Brain microvascular endothelial cell (primary cell): Measurements from ENCODE around the gene EPN3.

ENCODE experiments used
- DNase-seq: peaks from one replicate; pipeline ENCODE4 v3.0.0-alpha.2; 2020
- H3K27ac ChIP-seq: fragments of 250-450 bp; sonication (Bioruptor Pico); 2 replicates; pipeline ENCODE4 v1.5.1; 2020; ENCODE audit warnings: mild to moderate bottlenecking, moderate library complexity
- H3K27me3 ChIP-seq: fragments of 250-450 bp; sonication (Bioruptor Pico); replicated peaks from 2 replicates; pipeline ENCODE4 v1.5.1; 2020; ENCODE audit warnings: mild to moderate bottlenecking
- H3K36me3 ChIP-seq: fragments of 250-450 bp; sonication (Bioruptor Pico); replicated peaks from 2 replicates; pipeline ENCODE4 v1.5.1; 2020; ENCODE audit warnings: mild to moderate bottlenecking
- H3K4me3 ChIP-seq: 2 replicates; pipeline ENCODE4 v1.5.1; 2011; ENCODE audit warnings: low read depth, mild to moderate bottlenecking, control low read depth, low read length, moderate library complexity
- in situ Hi-C: cut with HindIII; loops from 2 replicates; pipeline ENCODE4 v1.10.0; 2017; ENCODE audit warnings: low sequenced_read_pairs, low pct_ligation_motif_present
- TF ChIP-seq, protein P1 (sequence below): IDR thresholded peaks from 2 replicates; pipeline ENCODE4 v1.5.1; 2011; ENCODE audit warnings: low read depth, mild to moderate bottlenecking, moderate library complexity, low read length, control low read depth, inconsistent platforms; ENCODE audit errors: missing control alignments

The EPN3 gene

DNA sequence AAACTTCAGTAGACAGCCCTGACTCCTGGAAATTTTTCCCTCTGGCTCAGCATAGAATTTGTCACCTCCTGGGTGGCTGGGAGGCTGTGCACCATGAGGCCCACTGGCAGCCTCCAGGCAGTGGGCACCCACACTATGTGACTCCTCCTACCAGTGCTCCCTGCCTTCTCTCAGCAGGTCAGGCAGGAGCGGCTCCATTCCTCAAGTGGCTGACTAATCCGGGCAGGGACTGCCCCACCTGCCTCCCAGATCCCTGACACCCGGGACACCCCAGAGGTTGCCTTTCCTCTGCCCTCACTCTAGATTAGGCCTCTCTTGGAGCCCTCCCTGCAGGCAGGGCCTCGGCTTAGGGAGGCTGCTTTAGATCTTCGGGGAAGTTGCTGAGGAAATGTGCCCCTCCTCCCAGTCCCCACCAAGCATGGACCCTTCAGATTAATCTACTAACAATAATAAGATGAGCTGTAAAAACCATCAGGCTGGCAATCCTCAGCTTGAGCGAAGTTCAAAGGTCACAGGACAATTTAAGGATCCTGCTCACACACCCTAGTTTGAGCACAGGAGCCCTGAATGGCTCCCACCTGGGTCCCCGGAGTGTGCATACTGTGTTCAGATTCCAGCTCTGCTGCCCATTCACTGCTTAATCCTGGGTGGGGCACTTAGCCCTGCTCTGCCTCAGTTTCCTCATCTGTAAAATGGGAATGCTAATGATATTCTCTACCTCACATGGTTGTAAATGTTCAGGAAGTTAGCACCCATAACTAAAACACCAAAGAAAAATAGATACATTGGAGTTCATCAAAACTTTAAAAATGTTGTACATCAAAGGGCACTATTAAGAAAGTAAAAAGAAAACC, 34.3 kb upstream of the EPN3 start:
- Histone ChIP-seq H3K4me3 (no peak overlapping the region), H3K36me3 (no peaks in the 10 kb centered on the region), H3K27ac (no peak overlapping the region), H3K27me3 (no peaks in the 10 kb centered on the region)
- TF ChIP-seq, protein P1, sequence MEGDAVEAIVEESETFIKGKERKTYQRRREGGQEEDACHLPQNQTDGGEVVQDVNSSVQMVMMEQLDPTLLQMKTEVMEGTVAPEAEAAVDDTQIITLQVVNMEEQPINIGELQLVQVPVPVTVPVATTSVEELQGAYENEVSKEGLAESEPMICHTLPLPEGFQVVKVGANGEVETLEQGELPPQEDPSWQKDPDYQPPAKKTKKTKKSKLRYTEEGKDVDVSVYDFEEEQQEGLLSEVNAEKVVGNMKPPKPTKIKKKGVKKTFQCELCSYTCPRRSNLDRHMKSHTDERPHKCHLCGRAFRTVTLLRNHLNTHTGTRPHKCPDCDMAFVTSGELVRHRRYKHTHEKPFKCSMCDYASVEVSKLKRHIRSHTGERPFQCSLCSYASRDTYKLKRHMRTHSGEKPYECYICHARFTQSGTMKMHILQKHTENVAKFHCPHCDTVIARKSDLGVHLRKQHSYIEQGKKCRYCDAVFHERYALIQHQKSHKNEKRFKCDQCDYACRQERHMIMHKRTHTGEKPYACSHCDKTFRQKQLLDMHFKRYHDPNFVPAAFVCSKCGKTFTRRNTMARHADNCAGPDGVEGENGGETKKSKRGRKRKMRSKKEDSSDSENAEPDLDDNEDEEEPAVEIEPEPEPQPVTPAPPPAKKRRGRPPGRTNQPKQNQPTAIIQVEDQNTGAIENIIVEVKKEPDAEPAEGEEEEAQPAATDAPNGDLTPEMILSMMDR = no peak
- DNase-seq = no peak
- in situ Hi-C loops = no loop called here

DNA sequence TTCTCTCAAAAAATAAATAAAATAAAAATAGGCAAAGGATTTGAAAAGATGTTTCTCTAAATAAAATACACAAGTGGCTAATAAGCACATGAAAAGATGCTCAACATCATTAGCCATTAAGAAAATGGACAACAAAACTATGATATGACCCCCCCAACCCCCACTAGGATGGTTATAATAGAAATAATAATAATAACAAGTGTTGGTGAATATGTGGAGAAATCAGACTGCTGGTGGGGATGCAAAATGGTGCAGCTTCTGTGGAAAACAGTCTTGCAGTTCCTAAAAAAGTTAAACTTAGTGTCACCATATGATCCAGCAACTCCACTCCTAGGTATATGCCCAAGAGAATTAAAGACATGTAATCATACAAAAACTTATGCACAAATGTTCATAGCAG, 33.3 kb upstream of the EPN3 start:
- DNase-seq = no peak
- H3K27me3 ChIP-seq = no peaks in the 10 kb centered on the region
- H3K36me3 ChIP-seq = no peaks in the 10 kb centered on the region
- TF ChIP-seq, protein P1 = no peak
- H3K4me3 ChIP-seq = no peak overlapping the region
- H3K27ac ChIP-seq = no peak overlapping the region
- in situ Hi-C loops = no loop called here

DNA sequence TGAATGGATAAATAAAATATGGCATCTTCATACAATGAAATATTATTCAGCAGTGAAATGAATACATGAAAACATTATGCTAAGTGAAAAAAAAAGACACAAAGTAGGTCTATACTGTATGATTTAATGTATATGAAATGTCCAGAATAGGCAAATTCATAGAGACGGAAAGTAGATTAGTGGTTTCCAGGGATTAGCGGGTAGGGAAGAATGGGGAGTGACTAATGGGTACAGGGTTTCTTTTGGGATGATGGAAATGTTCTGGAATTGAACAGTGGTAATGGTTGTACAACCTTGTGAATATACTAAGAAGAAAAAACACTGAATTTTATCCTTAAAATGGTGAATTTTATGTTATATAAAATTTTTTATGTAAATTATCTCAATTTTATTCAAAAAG, 32.8 kb upstream of the EPN3 start:
- DNase-seq = no peak
- H3K27me3 ChIP-seq = no peaks in the 10 kb centered on the region
- no peaks in the 10 kb centered on the region for H3K36me3 ChIP-seq
- H3K4me3 ChIP-seq = no peak overlapping the region
- H3K27ac ChIP-seq = no peak overlapping the region
- in situ Hi-C loops = no loop called here
- TF ChIP-seq, protein P1 = no peak

DNA sequence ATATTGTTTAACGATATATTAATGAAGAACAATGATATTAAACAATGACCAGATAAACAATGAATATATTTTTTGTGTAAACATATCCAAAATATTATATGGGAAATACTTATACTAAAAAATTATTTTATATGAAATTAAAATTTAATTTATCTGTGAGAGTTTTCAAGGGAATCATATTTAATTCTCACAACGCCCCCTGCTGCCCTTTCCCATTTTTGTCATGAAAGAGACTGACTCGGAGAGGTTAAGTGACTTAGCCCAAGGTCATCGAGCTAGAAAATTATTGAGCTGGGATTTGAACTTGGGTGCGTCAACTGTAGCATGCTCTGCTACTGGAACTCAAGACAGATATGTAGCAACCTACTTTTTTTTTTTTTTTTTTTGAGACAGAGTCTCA, 31.5 kb upstream of the EPN3 start:
- H3K36me3 ChIP-seq = no peaks in the 10 kb centered on the region
- peak; percentile 20 for DNase-seq
- no peaks in the 10 kb centered on the region for H3K27me3 ChIP-seq
- TF ChIP-seq, protein P1 = peak; percentile 68
- in situ Hi-C loops = no loop called here
- H3K27ac ChIP-seq = no peak overlapping the region
- H3K4me3 ChIP-seq = no peak overlapping the region

DNA sequence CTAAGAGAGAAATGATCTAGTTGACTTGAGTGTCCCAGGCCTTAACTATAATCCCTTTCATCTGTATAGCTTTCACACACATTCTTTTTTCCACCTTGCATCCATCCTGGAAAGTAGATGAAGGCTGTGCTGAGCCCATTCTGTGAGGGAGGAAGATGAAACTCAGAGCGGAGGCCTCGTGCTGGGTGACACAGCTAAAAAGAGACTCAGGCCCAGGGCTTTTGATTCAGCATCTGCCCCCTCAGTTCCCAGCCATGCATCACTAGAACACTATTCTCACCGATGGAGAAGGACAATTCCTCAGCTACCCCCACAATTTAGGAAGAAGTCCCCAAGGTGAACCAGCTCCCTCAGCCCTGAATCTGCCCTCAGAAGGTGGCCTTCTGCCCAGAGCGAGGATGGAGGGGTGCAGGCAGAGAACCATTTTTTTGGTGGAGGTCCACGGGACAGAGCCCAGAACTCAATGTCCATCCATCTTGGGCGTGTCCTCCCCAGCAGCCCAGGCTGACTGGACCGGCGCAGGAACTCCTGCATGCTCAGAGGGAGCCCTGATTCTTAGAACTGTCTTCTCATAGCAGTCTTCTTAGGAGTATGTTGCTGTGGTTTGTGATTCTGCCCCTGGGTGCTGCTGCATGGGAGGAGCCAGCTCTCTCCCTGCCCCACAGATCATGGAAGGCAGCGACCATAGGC, 30.1 kb upstream of the EPN3 start:
- in situ Hi-C loops = no loop called here
- H3K27ac ChIP-seq = no peak overlapping the region
- no peaks in the 10 kb centered on the region for H3K36me3 ChIP-seq
- no peak overlapping the region for H3K4me3 ChIP-seq
- H3K27me3 ChIP-seq = no peaks in the 10 kb centered on the region
- TF ChIP-seq, protein P1 = no peak
- no peak for DNase-seq
